ENCODE measurements around the gene TNFAIP8L1.

DNA sequence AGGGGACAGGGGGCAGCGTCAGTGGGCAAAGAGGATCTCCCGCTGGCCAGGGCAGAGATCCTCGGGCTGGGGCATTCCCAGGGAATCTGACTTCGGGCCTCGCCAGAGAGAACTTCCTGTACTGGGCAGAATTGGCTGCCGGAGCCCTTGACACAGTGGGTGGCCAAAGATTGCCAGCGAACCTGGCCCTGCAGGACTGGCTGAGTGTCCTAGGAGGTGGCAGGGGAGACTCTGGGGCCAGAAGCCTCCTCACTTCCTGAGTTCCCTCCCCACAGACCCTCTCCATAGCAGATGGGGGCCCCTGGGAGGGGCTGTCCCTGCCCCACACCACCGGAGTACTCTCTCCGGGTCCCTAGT is 65.0 kb downstream of the TNFAIP8L1 start:
- no peak for TF ChIP-seq CTCF (IDR thresholded peaks at IDR 0.05 in 8 of 11, conservative IDR thresholded peaks at IDR 0.05 in 3 of 11)
- no peak for TF ChIP-seq POLR2AphosphoS5 (IDR thresholded peaks at IDR 0.05)
- TF ChIP-seq POLR2A (IDR thresholded peaks at IDR 0.05): no peak

Measured in spleen (tissue), 7 donors.